Esophagus muscularis mucosa (tissue), 4 donors: Measurements from ENCODE around the gene HCN3. TPM values are rescaled to one million over a fixed set of nuclear protein-coding genes. Genes with fewer than 3 reads are reported as not detected.

ENCODE experiments used
- DNase-seq: peaks from one replicate; pipeline ENCODE4 v3.0.0-alpha.2; 2017; ENCODE audit errors: extremely low spot score
- H3K27ac ChIP-seq, 4 donors: fragments of 200-600 bp; sonication (generic); replicated peaks in 1 of 4; 1 replicate in 3 of 4; 2 replicates in 1 of 4; pipeline ENCODE4 v1.5.1; 2016 to 2019; ENCODE audit warnings: mild to moderate bottlenecking in 1 of 4
- H3K27me3 ChIP-seq, 4 donors: fragments of 200-600 bp; sonication (generic); one replicate each; pipeline versions ENCODE4 v1.5.1 to v1.6.0; 2016 to 2019
- H3K36me3 ChIP-seq, 4 donors: fragments of 200-600 bp; sonication (generic); one replicate each; pipeline ENCODE4 v1.5.1; 2016 to 2019
- H3K4me1 ChIP-seq, 4 donors: fragments of 200-600 bp; sonication (generic); one replicate each; pipeline ENCODE4 v1.5.1; 2016 to 2019
- H3K4me3 ChIP-seq, 4 donors: fragments of 200-600 bp; sonication (generic); 1 replicate in 2 of 4; 2 replicates in 2 of 4; pipeline ENCODE4 v1.5.1; 2016 to 2019; ENCODE audit warnings: mild to moderate bottlenecking in 4 of 4, moderate library complexity in 1 of 4
- H3K9me3 ChIP-seq, 4 donors: fragments of 200-600 bp; sonication (generic); 1 replicate in 3 of 4; 2 replicates in 1 of 4; pipeline ENCODE4 v1.5.1; 2016 to 2019
- CTCF ChIP-seq, 3 experiments: fragments of 200-600 bp in 2 of 3; fragments of 450-650 bp in 1 of 3; sonication (generic) in 2 of 3; IDR thresholded peaks; one replicate each; pipeline ENCODE4 v1.5.1; 2017 to 2019; ENCODE audit warnings: antibody characterized with exemption in 3 of 3, mild to moderate bottlenecking in 2 of 3, moderate library complexity in 1 of 3
- EP300 ChIP-seq: sonication (generic); formaldehyde crosslinking; IDR thresholded peaks from one replicate; pipeline ENCODE4 v1.6.1; 2017; ENCODE audit warnings: antibody characterized with exemption
- POLR2A ChIP-seq: fragments of 450-650 bp; IDR thresholded peaks from one replicate; pipeline ENCODE4 v1.6.1; 2017; ENCODE audit warnings: antibody characterized with exemption, moderate library complexity, mild to moderate bottlenecking, low read depth
- POLR2AphosphoS5 ChIP-seq, 2 donors: sonication (generic); formaldehyde crosslinking; IDR thresholded peaks; one replicate each; pipeline ENCODE4 v1.6.1; 2017; ENCODE audit warnings: antibody characterized with exemption in 2 of 2
- WGBS: methylation state at CpG from one replicate; pipeline ENCODE4 v1.1.5; 2018; 5-methylcytosine and 5-hydroxymethylcytosine counted together
- intact Hi-C: fragments of 100-400 bp; cut with DNase I; formaldehyde crosslinking; loops from one replicate; pipeline ENCODE4 v1.15.1; 2023
- total RNA-seq, 4 donors: library from RNA; depleted of rRNA; stranded (reverse); fragments of >200 nt; gene quantifications; one replicate each; pipeline versions ENCODE4 v1.1.0 to v1.2.1, GENCODE V29; 2016

HCN3 gene
- total RNA-seq, 4 donors from 2014 or later: 1.0 to 2.1 (median 1.4) TPM

- no peak overlapping the region for H3K4me3 ChIP-seq
- WGBS: 96% methylated on average over 3 of the region's 3 CpGs
- no peaks in the 10 kb centered on the region for H3K27me3 ChIP-seq
- intact Hi-C loops: no loop called here
- peaks cover 11 to 25% (median 22%) of the 10 kb centered on the region in 4 donors for H3K4me1 ChIP-seq
- H3K9me3 ChIP-seq: no peaks in the 10 kb centered on the region
- no peak for DNase-seq
- H3K27ac ChIP-seq: no peak overlapping the region
- H3K36me3 ChIP-seq: peaks cover 0 to 64% (median 49%) of the 10 kb centered on the region in 4 donors
- TF ChIP-seq POLR2AphosphoS5 (IDR thresholded peaks at IDR 0.05) (no peak), POLR2A (no peak), CTCF (IDR thresholded peaks at IDR 0.05) (no peak), EP300 (no peak)
Measured at GRCh38 chr1:155316922-155317321, 39.7 kb downstream of the HCN3 start.

- WGBS: 89% methylated on average over 8 of the region's 9 CpGs
- Histone ChIP-seq H3K27ac (no peak overlapping the region), H3K4me1 (peaks cover 19 to 37% (median 34%) of the 10 kb centered on the region in 4 donors), H3K9me3 (no peaks in the 10 kb centered on the region), H3K4me3 (no peak overlapping the region), H3K36me3 (peaks cover 0 to 52% (median 38%) of the 10 kb centered on the region in 4 donors), H3K27me3 (no peaks in the 10 kb centered on the region)
- intact Hi-C loops: no loop called here
- no peak for DNase-seq
- no peak for TF ChIP-seq POLR2AphosphoS5 (IDR thresholded peaks at IDR 0.05)
- no peak for TF ChIP-seq POLR2A
- no peak for TF ChIP-seq EP300
- no peak for TF ChIP-seq CTCF (IDR thresholded peaks at IDR 0.05)
Measured at GRCh38 chr1:155318082-155318481, 40.8 kb downstream of the HCN3 start.

GRCh38 chr1:155319536-155319935, 42.3 kb downstream of the HCN3 start:
- 100% methylated on average over 3 of the region's 5 CpGs for WGBS
- DNase-seq: no peak

GRCh38 chr1:155320252-155320651, 43.0 kb downstream of the HCN3 start:
- H3K9me3 ChIP-seq: no peaks in the 10 kb centered on the region
- 47% methylated on average over 11 of the region's 11 CpGs for WGBS
- H3K27ac ChIP-seq: peak overlapping the region; percentile 99
- peaks cover 23 to 44% (median 40%) of the 10 kb centered on the region in 4 donors for H3K4me1 ChIP-seq
- peak overlapping the region; percentile 68 to 94 (median 84) for H3K4me3 ChIP-seq
- H3K36me3 ChIP-seq: peaks cover 0 to 34% (median 18%) of the 10 kb centered on the region in 4 donors
- no peaks in the 10 kb centered on the region for H3K27me3 ChIP-seq
- DNase-seq: no peak
- TF ChIP-seq POLR2A (no peak), POLR2AphosphoS5 (IDR thresholded peaks at IDR 0.05) (no peak), EP300 (no peak), CTCF (IDR thresholded peaks at IDR 0.05) (no peak)
- intact Hi-C loops: loop anchor here (2.0 kb wide), 1 partner anchor 41 kb away; no protein-coding TSS in a partner anchor

More at GRCh38 chr1:155319536-155319935, 42.3 kb downstream of the HCN3 start:
- Histone ChIP-seq H3K36me3 (peaks cover 0 to 40% (median 25%) of the 10 kb centered on the region in 4 donors), H3K4me3 (no peak overlapping the region), H3K9me3 (no peaks in the 10 kb centered on the region), H3K4me1 (peaks cover 19 to 37% (median 34%) of the 10 kb centered on the region in 4 donors), H3K27me3 (no peaks in the 10 kb centered on the region), H3K27ac (peak overlapping the region in 2 of 4 donors; percentile 99)
- intact Hi-C loops: no loop called here
- TF ChIP-seq POLR2AphosphoS5 (IDR thresholded peaks at IDR 0.05) (no peak), CTCF (IDR thresholded peaks at IDR 0.05) (no peak), POLR2A (no peak), EP300 (no peak)
